ENCODE results near the gene PHF2.

PHF2 gene

DNA sequence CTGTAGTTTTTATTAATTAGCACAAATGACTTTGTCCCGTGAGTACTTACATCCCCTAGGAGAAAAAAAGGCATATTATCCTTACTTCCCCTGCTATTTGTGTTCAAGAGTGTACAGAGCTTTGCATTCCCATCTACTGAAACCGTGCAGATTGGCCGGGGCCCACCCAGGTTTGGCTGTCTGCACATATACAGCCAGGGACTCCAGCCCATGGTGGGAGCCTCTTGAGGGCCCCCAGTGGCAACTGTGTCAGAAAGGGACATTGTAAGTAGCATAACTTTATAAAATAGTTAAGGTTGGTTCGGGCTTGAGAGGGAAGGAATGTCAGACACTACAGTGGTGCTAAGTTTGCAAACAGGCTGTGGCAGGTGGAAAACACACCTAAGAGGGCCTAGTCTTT, 24.7 kb downstream of the PHF2 start:
- DNase-seq (ENCODE audit: low spot score) = no peak

DNA sequence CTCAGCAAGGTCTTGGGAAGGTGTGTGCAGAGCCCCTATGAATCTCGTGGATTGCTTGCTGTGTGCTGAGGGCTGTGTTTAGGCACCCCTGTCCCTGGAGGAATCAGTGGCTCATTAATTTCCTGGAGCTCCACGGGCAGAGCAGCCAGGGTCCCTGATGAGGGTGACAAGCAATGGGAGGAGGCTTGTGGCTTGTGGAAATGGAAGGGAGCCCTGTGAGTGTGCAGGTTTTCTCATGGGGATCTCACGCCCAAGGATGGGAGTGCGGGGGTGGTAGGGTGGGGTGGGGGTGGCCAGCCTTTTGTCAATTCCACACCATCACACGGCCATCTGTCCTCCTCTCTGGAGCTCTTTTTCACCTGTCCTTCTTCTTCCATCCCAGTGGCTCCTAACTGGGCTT, 25.3 kb downstream of the PHF2 start:
- no peak for DNase-seq (ENCODE audit: low spot score)

DNA sequence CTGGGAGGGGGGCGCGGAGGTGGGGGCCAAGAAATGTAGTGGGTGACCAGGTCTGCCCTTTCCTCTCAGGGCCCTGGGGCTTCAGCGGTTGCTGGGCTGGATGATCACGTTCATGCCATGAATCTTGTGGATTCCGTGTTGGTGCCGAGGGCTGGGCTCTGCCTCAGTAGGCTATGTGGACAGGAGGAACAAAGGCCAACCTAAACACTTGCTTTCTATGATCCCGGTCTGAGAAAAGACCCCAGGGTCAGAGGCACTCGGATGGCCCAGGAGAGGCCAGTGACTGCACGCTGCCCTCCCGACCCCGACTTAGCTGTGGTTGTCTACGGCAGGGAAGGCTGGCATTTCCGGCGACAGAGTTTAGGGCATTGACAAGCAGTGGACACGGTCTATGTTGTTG, 26.6 kb downstream of the PHF2 start:
- DNase-seq (ENCODE audit: low spot score) = no peak

DNA sequence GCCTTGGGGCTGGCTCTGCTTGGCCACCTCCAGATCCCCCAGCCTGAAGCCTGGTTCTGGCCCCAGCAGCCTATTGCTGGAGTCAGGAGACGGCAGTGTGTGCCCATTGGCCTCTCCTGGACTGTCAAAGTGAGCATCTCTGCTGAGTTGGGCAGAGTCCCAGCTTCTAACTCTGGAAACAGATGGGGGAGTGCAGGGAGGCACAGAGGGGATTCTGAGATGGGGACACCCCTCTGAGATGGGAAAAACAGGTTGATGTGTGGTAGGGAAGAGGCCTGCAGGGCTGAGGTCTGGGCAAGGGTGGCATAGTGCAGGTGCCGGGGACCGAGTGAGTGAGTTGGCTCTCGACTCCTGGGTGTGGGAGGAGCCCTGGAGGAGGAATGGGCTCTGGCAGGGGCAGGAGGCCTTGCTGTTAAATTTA, 27.5 kb downstream of the PHF2 start:
- no peak for DNase-seq (ENCODE audit: low spot score)

DNA sequence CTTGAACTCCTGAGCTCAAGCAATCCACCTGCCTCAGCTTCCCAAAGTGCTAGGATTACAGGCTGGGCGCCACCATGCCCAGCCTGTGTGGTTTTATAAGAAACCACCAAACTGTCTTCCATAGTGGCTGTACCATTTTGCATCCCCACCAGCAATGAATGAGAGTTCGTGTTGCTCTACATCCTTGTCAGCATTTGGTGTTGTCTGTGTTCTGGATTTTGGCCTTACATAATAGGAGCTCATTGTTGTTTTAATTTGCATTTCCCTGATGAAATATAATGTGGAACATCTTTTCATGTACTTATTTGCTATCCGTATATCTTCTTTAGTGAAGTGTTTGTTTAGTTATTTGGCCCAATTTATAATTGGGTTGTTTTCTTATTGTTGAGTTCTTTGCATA, 29.8 kb downstream of the PHF2 start:
- DNase-seq (ENCODE audit: low spot score) = no peak

DNA sequence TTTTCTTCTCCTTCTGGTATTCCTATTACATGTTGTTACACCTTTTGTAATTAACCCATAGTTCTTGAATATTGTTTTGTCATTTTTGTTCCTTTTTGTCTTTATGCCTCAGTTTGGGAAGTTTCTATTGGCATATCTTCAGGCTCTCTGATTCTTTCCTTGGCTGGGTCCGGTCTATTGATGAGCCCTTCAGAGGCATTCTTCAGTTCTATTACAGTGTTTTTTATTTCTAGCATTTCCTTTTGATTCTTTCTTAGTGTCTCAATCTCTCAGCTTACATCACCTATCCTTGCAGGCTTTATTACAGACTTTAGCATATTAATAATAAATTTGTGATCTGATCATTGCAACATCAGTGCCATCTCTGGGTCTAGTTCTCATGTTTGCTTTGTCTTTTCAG, 33.8 kb downstream of the PHF2 start:
- no peak for DNase-seq (ENCODE audit: low spot score)

DNA sequence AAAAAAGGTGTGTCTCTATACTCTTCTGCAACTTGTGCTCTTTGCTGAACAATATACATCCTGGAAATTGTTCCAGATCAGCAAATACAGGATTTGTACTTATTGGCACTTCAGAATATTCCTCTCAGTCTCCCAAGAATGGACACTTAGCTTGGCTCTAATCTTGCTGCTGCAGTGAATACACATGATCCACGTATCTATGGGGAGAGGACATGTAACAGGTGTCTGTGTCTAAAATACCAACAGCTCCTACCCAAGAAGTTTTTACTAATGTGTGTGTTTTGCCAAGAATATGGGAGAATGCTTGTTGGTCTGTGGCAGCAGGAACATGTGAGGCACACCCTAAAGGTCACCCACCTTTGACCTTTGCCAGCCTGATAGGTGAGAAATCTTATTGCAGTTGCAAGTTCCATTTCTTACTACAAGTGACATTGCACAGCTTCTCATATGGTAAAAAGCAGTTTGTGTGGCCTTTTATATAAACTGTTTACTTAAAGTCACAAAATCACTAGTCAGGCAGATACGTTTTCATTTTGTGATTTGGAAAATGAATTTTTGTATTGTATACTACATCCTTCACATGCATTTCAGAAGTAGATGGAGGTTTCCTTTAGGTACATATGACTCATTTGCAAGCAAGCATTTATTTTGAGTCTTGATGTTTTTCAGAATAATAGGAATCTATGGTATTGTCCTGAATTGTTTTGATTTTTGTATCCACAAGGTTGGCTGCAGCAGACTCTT, 35.8 kb downstream of the PHF2 start:
- no peak for DNase-seq (ENCODE audit: low spot score)

DNA sequence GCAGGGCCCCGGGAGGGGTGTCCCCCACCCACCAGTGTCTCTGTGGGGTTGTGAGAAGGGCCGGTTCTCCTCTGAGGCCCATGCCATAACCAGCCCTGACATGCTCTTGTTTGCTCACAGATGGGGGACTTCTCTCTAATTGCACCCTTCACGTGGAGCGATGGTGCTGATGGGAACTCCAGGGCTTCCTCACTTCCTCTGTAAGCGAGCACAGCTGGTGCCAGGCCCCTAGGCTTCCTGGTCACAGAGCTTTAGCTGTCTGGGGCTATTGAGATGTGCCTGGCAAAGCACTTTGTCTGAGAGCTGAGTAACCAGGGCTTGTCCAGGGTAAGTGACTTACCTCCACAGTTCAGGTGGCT, 36.4 kb downstream of the PHF2 start:
- no peak for DNase-seq (ENCODE audit: low spot score)

DNA sequence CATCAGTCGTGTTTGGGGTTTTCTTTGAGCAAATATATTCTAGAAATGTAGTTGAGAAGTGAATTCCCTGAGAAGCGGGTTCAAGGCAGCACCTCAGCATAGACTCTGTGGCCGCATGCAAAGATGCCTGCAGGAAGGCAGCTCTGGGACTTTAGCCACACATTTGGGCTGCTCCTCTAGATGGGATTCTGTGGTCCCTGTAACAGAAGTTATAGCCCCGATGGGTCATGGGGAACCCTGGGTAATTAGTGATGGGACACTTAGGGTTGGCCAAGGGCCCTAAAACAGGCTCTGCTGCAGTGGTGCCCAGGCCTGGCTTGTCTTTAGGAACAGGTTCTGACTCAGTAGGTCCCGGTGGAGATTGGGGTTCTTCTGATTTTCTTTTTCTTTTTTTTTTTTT, 36.8 kb downstream of the PHF2 start:
- no peak for DNase-seq (ENCODE audit: low spot score)

DNA sequence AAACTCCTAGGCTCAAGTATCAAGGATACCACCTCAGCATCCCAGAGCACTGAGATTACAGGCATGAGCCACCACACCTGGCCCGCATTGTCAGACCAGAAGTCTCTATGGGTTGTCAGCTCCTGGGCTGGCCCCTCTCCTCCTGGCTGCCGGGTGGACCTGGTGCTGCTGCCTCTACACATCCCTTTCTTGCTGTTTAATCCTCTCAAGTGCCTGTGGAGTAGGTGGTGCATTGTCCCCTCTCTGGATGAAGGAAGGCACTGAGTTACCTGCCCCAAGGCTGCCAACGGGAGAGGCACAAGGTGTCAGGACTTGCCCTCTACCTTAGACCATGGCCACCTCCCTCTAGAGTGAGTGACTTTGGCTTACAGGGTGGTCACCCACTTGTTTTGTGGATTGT, 37.4 kb downstream of the PHF2 start:
- DNase-seq (ENCODE audit: low spot score) = no peak

DNA sequence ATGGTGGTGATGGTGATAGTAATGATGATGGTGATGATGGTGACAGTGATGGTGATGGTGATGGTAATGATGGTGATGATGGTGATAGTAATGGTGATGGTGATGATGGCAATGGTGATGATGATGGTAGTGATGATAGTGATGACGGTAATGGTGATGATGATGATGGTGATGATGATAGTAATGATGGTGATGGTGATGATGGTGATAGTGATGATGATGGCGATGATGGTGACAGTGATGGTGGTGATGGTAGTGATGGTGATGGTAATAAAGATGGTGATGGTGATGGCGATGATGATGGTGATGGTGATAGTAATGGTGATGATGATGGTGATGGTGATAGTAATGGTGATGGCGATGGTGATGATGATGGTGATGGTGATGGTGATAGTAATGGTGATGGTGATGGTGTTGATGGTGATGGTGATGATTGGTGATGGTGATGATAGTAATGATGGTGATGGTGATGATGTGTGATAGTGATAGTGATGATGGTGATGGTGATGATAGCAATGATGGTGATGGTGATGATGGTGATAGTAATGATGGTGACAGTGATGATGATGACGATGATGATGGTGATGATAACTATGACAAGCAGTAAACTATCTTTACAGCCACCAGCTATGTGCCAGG, 38.6 kb downstream of the PHF2 start:
- DNase-seq (ENCODE audit: low spot score) = no peak

DNA sequence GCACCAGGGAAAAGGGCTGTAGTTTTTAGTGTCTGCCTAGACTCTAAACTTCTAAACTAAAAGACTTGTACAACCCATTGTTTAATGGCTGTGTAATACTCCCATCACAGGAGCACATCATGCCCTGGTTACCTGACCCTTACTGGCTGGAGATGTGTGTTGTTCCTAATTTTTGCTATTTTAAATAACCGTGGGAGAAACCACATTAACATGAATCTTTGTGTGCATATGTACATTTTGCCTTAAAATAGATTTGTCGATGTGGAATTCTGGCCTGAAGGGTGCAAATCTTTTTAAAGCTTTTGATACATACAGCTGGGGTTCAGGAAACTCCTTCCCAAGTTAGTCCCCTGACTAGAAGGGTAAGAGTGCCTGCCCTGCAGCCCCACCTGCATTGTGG, 39.7 kb downstream of the PHF2 start:
- DNase-seq (ENCODE audit: low spot score) = no peak

DNA sequence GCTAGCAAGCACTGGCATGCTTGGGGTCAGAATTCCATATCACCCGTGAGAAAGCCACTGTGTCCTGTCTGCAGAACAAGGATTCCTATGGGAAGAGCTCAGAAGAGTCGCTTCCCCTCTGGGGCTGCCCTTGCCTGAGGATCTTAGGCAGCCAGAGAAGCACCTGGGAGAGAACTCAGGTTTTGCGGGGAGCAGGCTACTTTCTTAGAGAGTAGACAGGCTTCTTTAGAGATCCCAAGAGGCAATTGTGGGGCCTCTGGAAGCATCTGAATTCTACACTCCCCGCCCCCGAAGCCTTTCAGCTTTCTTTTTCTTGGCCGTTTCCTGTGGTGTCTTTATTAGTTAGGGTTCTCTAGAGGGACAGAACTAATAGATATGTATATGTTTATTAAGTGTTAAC, 40.9 kb downstream of the PHF2 start:
- DNase-seq (ENCODE audit: low spot score) = no peak

DNA sequence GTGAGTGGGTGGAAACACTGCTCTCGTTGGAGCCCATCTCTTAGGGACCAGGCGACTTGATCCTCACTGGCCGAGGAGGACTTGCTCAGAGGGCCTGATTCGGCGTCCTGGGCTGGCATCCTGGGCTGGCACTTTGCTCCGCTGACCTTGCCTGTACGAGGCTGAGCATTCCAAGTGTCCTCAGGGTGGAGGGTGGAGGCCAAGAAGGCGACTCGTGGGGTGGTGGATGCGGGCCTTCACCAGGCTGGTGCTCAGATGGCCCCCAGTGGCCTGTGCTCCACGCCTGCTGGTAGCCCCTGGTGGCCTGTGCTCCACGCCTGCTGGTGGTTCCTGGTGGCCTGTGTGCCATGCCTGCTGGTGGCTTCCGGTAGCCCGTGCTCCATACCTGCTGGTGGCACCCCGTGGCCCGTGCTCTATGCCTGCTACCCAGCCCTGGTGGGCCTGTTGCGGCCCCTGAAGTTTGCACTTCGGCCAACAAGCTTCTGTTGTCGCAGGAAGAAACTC, 42.9 kb downstream of the PHF2 start:
- DNase-seq (ENCODE audit: low spot score) = no peak

DNA sequence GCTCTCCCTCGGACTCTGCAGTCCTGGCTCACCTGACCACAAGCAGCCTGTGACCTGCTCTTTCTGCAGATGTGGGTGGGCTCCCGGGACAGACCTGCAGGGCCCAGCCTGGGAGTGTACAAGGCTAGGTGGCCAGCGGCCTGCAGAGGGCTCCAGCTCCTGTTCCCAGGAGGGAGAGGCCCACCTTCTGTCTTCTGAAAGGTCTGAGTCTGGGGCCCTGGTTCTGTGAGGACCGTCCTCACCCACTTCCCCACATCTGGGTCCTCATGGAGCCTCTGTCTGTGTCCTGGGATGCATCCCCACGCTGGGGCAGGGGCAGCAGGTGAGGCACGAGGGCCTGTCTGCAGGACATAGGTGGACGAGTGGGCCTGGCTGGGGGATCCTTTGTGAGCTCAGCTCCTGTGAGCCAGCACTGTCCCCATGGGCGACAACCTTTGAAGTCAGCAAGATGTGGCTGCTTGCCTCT, 43.7 kb downstream of the PHF2 start:
- no peak for DNase-seq (ENCODE audit: low spot score)

DNA sequence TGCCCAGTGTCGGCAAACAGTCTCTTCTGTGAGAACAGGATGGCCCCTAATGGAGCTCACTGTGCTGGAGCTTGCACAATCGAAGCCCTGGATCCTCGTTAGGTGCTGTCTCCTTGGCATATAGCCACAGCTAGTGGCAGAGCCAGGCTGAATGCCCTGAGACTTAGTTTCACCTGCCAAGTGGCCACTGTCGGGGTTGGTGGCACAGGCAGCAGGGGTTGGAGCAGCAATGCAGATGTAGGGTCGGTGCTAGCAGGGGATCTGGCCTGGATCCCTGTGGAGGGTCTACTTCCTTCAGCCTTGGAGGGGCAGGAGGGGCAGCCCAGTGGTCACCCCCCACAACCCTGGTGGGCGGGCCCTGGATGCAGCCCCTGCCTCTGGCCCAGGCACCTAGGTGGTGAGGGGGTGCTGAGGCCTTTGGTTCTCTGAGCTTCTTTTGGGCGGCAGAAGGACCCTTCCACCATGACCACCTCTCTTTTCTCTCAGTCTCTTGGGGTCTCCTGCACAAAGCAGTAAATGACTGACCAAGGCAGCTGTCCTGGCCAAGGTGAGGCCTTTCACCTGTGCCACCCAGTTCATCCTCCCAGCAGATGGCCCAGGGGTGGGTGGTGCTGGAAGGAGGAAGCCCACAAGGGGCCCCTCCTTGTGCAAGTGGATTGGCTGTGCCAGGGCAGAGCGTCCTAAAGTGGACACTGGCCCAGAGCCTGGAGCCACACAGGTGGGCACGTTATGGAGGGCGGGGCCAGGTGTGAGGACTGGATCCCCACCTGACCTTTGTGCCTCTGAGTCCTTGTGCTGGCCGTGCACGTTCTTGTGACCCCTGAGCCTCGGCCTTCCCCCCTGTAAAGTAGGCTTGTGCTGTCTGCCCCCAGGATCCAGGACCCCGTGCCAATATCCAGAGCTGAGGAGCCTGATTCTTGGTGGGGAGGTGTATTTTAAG, 44.8 kb downstream of the PHF2 start:
- no peak for DNase-seq (ENCODE audit: low spot score)

DNA sequence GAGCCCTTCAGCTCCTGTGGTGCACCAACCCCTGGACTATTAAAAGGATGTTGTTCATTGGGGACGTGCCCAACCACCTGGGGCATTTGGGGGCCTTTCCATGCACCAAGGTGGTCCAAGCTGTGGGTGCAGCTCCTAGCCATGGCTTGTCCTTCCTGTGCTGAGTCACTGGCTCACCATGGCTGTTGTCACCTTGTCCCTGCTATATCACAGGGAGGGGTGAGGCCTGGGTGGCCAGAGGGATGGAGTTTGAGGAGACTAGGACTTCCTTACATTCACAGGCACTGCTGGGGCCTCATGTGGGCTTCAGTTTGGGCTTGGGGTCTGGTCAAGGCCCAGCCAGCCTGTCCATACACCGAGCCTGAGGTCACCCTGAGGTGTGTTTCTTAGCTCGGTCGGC, 45.5 kb downstream of the PHF2 start:
- DNase-seq (ENCODE audit: low spot score) = no peak

DNA sequence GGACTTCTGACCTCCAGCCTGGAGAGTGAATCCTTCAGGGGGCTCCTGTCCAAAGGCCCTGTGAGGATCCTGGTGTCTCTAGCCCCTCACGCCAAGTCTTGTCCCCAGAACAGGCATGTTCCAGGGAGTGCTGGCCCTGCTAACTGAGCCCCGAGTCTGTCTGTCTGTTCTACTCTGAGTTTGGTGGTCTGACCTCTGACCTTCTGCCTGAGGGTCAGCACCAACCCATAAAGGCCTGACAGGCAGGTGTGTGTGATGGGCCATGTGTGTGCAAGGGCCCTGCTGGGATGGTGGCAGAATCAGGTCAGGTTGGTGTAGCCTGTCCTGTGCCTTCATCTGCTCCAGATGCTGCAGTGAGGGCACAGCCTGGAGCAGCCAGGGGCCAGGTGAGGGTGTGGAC, 46.3 kb downstream of the PHF2 start:
- no peak for DNase-seq (ENCODE audit: low spot score)

DNA sequence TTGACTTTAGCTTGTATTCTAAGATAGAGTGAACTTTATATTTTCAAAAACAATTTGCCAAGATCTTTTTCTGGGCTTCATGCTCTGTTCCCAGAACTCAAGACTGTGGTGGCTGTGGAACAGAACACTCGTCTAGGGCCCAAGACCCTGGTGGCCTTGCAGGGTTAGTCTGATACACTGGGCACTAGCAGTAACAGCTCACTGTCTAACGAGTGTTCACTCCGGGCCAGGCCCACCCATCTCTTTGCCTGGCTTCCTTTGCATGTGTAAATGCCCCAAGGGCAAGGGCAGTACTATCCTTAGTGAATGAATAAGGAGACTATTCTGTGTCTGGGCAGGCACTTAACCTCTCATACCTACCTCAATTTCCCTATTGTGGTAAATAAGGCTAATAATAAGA, 47.4 kb downstream of the PHF2 start:
- no peak for DNase-seq (ENCODE audit: low spot score)

DNA sequence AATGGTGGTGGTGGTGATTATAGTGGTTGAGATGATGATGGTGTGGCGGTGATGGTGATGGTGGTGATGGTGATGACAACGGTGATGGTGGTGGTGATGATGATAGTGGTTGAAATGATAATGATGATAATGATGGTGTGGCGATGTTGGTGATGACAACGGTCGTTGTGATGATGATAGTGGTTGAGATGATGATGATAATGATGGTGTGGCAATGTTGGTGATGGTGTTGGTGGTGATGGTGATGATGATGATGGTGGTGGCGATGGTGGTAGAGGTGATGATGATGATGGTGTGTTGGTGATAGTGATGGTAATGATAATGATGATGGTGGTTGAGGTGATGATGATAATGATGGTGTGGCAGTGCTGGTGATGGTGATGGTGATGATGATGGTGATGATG, 48.0 kb downstream of the PHF2 start:
- DNase-seq (ENCODE audit: low spot score) = no peak

DNA sequence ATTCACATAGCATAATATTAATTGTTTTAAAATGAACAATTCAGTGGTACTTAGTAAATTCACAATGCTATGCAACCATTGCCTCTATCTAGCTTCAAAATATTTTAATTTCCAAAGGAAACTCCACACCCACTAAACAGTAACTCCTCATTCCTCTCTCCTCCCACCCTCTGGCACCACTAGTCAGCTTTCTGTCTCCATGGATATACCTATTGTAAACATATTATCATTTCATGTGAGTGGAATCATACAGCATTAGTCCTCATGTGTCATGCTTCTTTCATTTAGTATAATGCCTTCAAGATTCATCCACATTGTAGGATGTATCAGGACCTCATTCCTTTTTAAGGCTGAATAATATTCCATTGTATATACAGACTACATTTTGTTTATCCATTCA, 48.6 kb downstream of the PHF2 start:
- no peak for DNase-seq (ENCODE audit: low spot score)

DNA sequence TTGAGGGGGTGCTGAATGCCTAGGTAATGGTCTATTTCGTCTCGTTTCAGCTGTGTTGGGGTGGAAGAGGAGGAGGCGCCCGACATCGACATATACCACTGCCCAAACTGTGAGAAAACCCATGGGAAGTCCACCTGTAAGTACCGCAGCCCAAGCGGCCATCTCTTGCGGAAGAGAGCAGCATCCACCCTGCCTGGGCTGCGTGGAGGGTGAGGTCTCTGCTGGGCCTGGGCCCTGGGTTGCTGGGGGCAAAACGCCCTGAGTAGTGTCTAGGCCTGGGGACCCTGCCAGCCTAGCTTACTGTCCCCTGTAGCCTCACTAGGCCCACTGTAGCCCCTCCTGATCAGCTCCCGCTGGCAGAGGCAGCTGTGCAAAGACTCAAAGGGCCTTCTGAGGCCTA, 53.5 kb downstream of the PHF2 start:
- no peak for DNase-seq (ENCODE audit: low spot score)
